ENCODE results near the gene UBL4B.

UBL4B gene

GRCh38 chr1:110067893-110068645, 44.2 kb upstream of the UBL4B start:
- no peaks in the 10 kb centered on the region for H3K9me3 ChIP-seq (ENCODE audit: control insufficient read depth, insufficient read depth, low read depth, low read length)
- H3K4me1 ChIP-seq (ENCODE audit: control insufficient read depth, insufficient read depth, low read length), result no peaks in the 10 kb centered on the region
- POLR2A ChIA-PET, result no interaction called here
- H3K4me3 ChIP-seq (ENCODE audit: low read depth, low read length), result no peak overlapping the region
- peaks cover 0 to 5% of the 10 kb centered on the region in 2 experiments; a peak in 1 of 3 replicates for H3K36me3 ChIP-seq (ENCODE audit: control insufficient read depth in 2 of 2, insufficient read depth in 1 of 2, low read length in 2 of 2)
- TF ChIP-seq ZNF701 (tag by site-specific recombination; IDR thresholded peaks at IDR 0.05), result no peak
- TF ChIP-seq ZNF670 (tag by site-specific recombination; IDR thresholded peaks at IDR 0.05; ENCODE audit: low read depth), result no peak
- TF ChIP-seq ZNF433 (tag by site-specific recombination; IDR thresholded peaks at IDR 0.05; ENCODE audit: low read depth), result no peak
- TF ChIP-seq ZNF366 (tag by site-specific recombination; conservative IDR thresholded peaks at IDR 0.05), result no peak
- TF ChIP-seq ZNF747 (tag by site-specific recombination; IDR thresholded peaks at IDR 0.05), result no peak
- no peak for TF ChIP-seq ZNF624 (tag by site-specific recombination; IDR thresholded peaks at IDR 0.05)
- TF ChIP-seq ZNF529 (tag by site-specific recombination; IDR thresholded peaks at IDR 0.05; ENCODE audit: insufficient replicate concordance), result no peak
- no peak for TF ChIP-seq OVOL3 (tag by site-specific recombination; IDR thresholded peaks at IDR 0.05)
- no peak for TF ChIP-seq ZNF707 (tag by site-specific recombination; IDR thresholded peaks at IDR 0.05)
- TF ChIP-seq ZNF169 (tag by site-specific recombination; IDR thresholded peaks at IDR 0.05), result no peak
- TF ChIP-seq ZNF211 (tag by site-specific recombination; IDR thresholded peaks at IDR 0.05; ENCODE audit: low read depth), result no peak
- TF ChIP-seq ZNF311 (tag by site-specific recombination; IDR thresholded peaks at IDR 0.05; ENCODE audit: borderline replicate concordance), result no peak
- no peak for TF ChIP-seq ZNF596 (tag by site-specific recombination; IDR thresholded peaks at IDR 0.05)
- no peak for TF ChIP-seq INSM2 (tag by site-specific recombination; IDR thresholded peaks at IDR 0.05)
- CTCF ChIA-PET, result interaction anchor here (0.7 kb wide), 1 partner anchor 36 kb away, joined by 3 read pairs; no protein-coding TSS in a partner anchor
- no peak overlapping the region for H3K27ac ChIP-seq (ENCODE audit: extremely low read depth, low read depth, low read length)

GRCh38 chr1:110068646-110069403, 43.4 kb upstream of the UBL4B start:
- Histone ChIP-seq H3K4me3 (ENCODE audit: low read depth, low read length) (no peak overlapping the region), H3K36me3 (ENCODE audit: control insufficient read depth in 2 of 2, insufficient read depth in 1 of 2, low read length in 2 of 2) (no peaks in the 10 kb centered on the region), H3K4me1 (ENCODE audit: control insufficient read depth, insufficient read depth, low read length) (no peaks in the 10 kb centered on the region), H3K27ac (ENCODE audit: extremely low read depth, low read depth, low read length) (no peak overlapping the region), H3K9me3 (ENCODE audit: control insufficient read depth, insufficient read depth, low read depth, low read length) (no peaks in the 10 kb centered on the region)
- TF ChIP-seq ZNF449 (tag by site-specific recombination; IDR thresholded peaks at IDR 0.05) (no peak), FEZF1 (tag by site-specific recombination; IDR thresholded peaks at IDR 0.05) (no peak), ZNF544 (tag by site-specific recombination; IDR thresholded peaks at IDR 0.05) (no peak), ZFP41 (tag by site-specific recombination; IDR thresholded peaks at IDR 0.05; ENCODE audit: borderline replicate concordance) (no peak), ZBTB1 (tag by site-specific recombination; IDR thresholded peaks at IDR 0.05) (no peak), ZNF112 (tag by site-specific recombination; IDR thresholded peaks at IDR 0.05) (no peak), ZNF354C (tag by site-specific recombination; IDR thresholded peaks at IDR 0.05; ENCODE audit: borderline replicate concordance, low read depth) (no peak), ZBTB6 (tag by site-specific recombination; IDR thresholded peaks at IDR 0.05) (no peak), ZNF155 (tag by site-specific recombination; IDR thresholded peaks at IDR 0.05) (no peak), ZNF140 (tag by site-specific recombination; IDR thresholded peaks at IDR 0.05) (no peak), ZNF174 (tag by site-specific recombination; IDR thresholded peaks at IDR 0.05) (no peak)
- CTCF ChIA-PET, result interaction anchor here (0.6 kb wide), 1 partner anchor 12 kb away, joined by 3 read pairs; no protein-coding TSS in a partner anchor
- POLR2A ChIA-PET, result no interaction called here

Data from HEK293 (cell line).